HEK293T (cell line): Measurements from ENCODE around the gene ANXA11.

Experiments
- CTCF ChIA-PET: fragments of 350-600 bp; formaldehyde crosslinking; extraction: SDS; loops from one replicate; lab custom pipeline; 2021; ENCODE audit warnings: antibody characterized with exemption, inconsistent platforms; lab: Yijun Ruan, JAX
- POLR2A ChIA-PET: fragments of 350-600 bp; formaldehyde crosslinking; extraction: SDS; loops from one replicate; lab custom pipeline; 2020; ENCODE audit warnings: antibody characterized with exemption, inconsistent platforms; lab: Yijun Ruan, JAX
- DNase-seq: peaks from one replicate; pipeline ENCODE4 v3.0.0; 2012; ENCODE audit warnings: mixed read lengths; ENCODE audit errors: extremely low spot score
- ARNT ChIP-seq: fragments of 450-650 bp; IDR thresholded peaks from 2 replicates; pipeline ENCODE4 v1.6.1; 2017; ENCODE audit warnings: mild to moderate bottlenecking
- BHLHE40 ChIP-seq: fragments of 450-650 bp; IDR thresholded peaks from 2 replicates; pipeline ENCODE4 v1.6.1; 2016; ENCODE audit warnings: mild to moderate bottlenecking, moderate library complexity, borderline replicate concordance
- CTBP1 ChIP-seq: fragments of 450-650 bp; IDR thresholded peaks from 2 replicates; pipeline ENCODE4 v1.6.1; 2016; ENCODE audit warnings: borderline replicate concordance
- ELF4 ChIP-seq: fragments of 450-650 bp; IDR thresholded peaks from 2 replicates; pipeline ENCODE4 v1.6.1; 2017; ENCODE audit warnings: antibody characterized with exemption
- FOXA1 ChIP-seq: fragments of 450-650 bp; IDR thresholded peaks from 2 replicates; pipeline ENCODE4 v1.6.1; 2016; ENCODE audit warnings: mild to moderate bottlenecking
- FOXK2 ChIP-seq: fragments of 450-650 bp; IDR thresholded peaks from 2 replicates; pipeline ENCODE4 v1.6.1; 2016; ENCODE audit warnings: mild to moderate bottlenecking
- FOXM1 ChIP-seq: fragments of 450-650 bp; IDR thresholded peaks from 2 replicates; pipeline ENCODE4 v1.6.1; 2017; ENCODE audit warnings: mild to moderate bottlenecking, borderline replicate concordance
- HDGF ChIP-seq: fragments of 450-650 bp; IDR thresholded peaks from 2 replicates; pipeline ENCODE4 v1.6.1; 2017; ENCODE audit warnings: antibody characterized with exemption, borderline replicate concordance
- L3MBTL2 ChIP-seq: fragments of 450-650 bp; conservative IDR thresholded peaks from 2 replicates; pipeline ENCODE4 v1.6.1; 2016; ENCODE audit warnings: mild to moderate bottlenecking
- LEF1 ChIP-seq: fragments of 450-650 bp; IDR thresholded peaks from 2 replicates; pipeline ENCODE4 v1.6.1; 2017; ENCODE audit warnings: mild to moderate bottlenecking, borderline replicate concordance
- NFRKB ChIP-seq: fragments of 450-650 bp; IDR thresholded peaks from 2 replicates; pipeline ENCODE4 v1.6.1; 2016; ENCODE audit warnings: mild to moderate bottlenecking, moderate library complexity
- SP1 ChIP-seq: fragments of 450-650 bp; IDR thresholded peaks from 2 replicates; pipeline ENCODE4 v1.6.1; 2017
- SUZ12 ChIP-seq: fragments of 450-650 bp; IDR thresholded peaks from 2 replicates; pipeline ENCODE4 v1.6.1; 2016; ENCODE audit warnings: mild to moderate bottlenecking
- TARDBP ChIP-seq: fragments of 450-650 bp; IDR thresholded peaks from 2 replicates; pipeline ENCODE4 v1.6.1; 2016
- ZNF384 ChIP-seq: fragments of 450-650 bp; IDR thresholded peaks from 2 replicates; pipeline ENCODE4 v1.6.1; 2016
- TF ChIP-seq, protein P1 (sequence below): fragments of 450-650 bp; IDR thresholded peaks from 2 replicates; pipeline ENCODE4 v1.6.1; 2016

The ANXA11 gene

DNA sequence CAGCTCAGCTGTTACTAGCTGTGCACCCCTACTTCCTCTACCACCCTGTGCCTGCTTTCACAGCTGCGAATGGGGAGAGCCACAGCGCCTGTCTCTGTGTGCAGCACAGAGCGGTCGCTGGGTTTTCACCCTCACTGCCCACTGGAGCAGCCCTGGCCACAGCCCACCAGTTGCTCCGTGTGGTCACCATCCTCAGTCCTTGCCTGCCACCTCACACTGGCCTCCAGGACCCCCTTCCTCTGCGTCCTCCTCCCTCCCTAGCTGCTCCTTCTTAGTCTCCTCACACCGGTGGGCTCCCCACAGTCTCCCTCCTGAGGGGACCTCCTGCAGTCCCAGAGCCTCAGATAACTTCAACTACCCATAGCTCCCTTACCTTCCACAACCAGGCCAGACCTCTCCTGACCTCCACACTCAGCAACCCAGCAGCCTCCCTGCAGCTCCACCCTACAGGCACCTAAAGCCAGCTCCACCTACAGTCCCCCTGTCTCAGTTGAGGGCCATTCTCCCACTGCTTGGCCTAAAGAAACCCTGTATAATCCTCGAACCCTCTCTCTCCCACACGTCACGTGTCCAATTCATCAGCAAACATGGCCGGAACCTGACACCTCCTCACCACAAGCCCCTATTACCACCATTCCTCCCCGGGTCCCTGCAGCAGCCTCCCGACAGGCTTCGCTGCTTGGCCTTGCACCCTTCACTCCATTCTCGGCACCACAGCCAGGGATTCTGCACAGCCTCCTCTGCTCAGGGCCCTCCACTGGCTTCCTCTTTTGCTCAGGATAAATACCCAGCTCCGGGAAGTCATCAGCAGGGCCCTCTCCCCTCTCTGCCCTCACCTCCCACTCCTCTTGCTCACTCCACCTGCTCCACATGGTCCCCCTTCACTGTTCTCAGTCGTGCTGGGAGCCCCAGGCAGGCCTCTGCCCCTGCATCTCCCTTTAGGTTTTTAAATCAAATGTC lies 44.7 kb downstream of the ANXA11 start:
- ChIA-PET POLR2A (no interaction called here), CTCF (interaction anchor here (0.6 to 1.8 kb wide), 2 partner anchors 62 to 976 kb away, joined by 6 read pairs; no protein-coding TSS in a partner anchor)
- no peak for DNase-seq
- TF ChIP-seq, protein P1, sequence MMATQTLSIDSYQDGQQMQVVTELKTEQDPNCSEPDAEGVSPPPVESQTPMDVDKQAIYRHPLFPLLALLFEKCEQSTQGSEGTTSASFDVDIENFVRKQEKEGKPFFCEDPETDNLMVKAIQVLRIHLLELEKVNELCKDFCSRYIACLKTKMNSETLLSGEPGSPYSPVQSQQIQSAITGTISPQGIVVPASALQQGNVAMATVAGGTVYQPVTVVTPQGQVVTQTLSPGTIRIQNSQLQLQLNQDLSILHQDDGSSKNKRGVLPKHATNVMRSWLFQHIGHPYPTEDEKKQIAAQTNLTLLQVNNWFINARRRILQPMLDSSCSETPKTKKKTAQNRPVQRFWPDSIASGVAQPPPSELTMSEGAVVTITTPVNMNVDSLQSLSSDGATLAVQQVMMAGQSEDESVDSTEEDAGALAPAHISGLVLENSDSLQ: no peak
- TF ChIP-seq FOXA1: no peak
- TF ChIP-seq SP1: no peak
- no peak for TF ChIP-seq BHLHE40
- TF ChIP-seq FOXK2: no peak
- no peak for TF ChIP-seq FOXM1
- TF ChIP-seq HDGF: no peak

DNA sequence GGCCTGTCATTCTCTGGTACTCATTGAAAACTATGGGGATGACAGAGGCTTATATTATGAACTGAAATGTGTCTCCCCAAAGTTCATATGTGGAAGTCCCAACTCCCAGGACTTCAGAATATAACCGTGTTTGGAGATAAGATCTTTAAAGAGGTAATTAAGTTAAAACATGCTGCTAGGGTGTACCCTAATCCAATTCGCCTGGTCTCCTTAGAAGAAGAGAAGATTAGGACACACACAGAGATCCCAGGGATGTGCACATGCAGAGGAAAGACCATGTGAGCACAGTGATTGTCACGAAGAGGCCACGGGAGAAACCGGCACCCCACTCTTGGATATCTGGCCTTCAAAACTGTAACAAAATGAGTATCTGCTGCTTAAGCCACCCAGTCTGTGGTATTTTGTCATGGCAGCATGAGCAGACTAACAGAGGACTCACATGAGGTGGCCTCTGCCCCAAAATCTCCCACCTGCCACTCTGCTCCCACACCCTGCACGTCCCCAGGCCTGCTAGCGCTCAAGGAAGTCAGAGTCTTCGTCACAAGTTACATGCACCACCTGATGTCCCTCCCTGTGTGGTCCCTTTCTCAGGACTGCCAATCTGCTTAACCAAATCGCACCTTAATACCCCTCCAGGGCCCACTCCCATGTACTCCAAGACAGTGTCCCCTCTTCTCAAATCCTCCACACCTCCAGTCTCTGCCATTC lies 46.0 kb downstream of the ANXA11 start:
- DNase-seq: no peak
- ChIA-PET CTCF (interaction anchor here (1.8 kb wide), 1 partner anchor 63 kb away, joined by 6 read pairs; no protein-coding TSS in a partner anchor), POLR2A (no interaction called here)
- TF ChIP-seq FOXM1: no peak

DNA sequence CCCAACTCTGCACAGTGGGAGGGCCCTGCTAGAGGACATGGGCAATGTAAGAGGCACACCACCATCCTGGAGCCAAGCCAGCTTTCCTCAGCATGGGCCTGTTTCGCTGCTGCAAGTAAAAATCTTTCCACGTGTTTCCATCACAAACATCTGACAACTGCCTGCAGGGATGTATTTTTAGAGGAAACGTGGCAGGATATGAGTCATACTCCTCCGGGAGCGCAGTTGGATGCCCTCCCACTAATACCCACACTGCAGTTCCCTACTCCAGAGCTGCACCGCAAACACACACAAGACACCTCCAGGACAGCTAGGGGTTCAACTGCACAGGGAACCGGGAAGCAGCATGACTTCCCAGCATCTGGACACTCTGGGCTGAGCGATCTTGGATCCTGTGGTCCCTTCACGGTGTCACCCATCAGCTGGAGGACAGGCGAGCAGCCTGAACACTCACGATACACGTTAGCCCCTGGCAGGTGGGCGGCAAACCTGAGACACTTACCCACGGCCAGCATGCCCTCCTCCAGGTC lies 46.7 kb downstream of the ANXA11 start:
- no peak for DNase-seq
- TF ChIP-seq HDGF: no peak
- no peak for TF ChIP-seq ARNT
- TF ChIP-seq FOXK2: no peak
- TF ChIP-seq BHLHE40: no peak
- no peak for TF ChIP-seq TARDBP
- ChIA-PET CTCF (no interaction called here), POLR2A (no interaction called here)

DNA sequence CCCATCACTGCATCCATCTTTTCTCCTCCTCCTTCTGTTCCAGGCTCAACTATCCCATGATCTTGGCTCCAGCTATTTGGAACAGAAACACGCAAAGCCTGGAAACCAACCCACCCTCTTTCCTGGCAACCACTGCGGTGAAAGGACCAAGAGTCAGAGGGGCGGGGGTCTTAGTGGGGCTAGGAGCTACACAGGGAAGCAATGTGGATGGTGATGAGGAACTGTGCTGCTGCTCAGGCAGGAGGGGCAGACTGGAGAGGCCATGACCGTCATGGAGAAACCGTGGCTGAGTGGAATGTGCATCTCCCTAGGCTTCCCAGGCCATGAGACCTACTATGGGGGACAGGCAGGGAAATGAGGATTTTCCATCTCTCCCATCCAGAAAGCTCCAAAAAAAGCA lies 47.2 kb downstream of the ANXA11 start:
- no peak for TF ChIP-seq TARDBP
- TF ChIP-seq SP1: no peak
- TF ChIP-seq CTBP1: no peak
- no peak for TF ChIP-seq NFRKB
- TF ChIP-seq ARNT: no peak
- TF ChIP-seq SUZ12: no peak
- no peak for TF ChIP-seq ZNF384
- TF ChIP-seq FOXK2: no peak
- no peak for TF ChIP-seq HDGF
- TF ChIP-seq BHLHE40: no peak
- no peak for TF ChIP-seq L3MBTL2
- no peak for TF ChIP-seq ELF4
- no peak for TF ChIP-seq FOXA1
- TF ChIP-seq LEF1: no peak
- no peak for TF ChIP-seq FOXM1
- TF ChIP-seq, protein P1: no peak
- DNase-seq: no peak
- POLR2A ChIA-PET: no interaction called here
- CTCF ChIA-PET: no interaction called here

DNA sequence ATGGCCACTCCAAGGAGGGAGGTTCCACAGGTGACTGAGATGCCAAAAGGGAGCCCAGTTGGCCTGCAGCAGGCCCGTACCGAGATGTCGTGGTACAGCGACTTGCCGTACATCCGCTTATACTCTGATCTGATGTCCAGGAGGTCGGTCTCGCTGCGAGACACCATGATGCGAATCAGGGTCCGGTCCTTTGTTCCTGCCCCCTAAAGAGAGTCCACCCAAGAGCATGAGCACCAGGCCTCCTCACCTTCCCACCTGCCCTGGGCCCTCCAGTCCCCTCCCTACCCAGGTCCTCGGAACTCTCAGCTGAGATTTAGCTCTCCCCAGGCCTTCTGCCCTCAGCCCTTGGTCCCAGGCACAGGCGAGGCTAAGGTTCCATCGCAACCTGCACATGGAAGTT lies 47.8 kb downstream of the ANXA11 start:
- ChIA-PET POLR2A (no interaction called here), CTCF (no interaction called here)
- no peak for TF ChIP-seq FOXA1
- TF ChIP-seq BHLHE40: no peak
- TF ChIP-seq SP1: no peak
- no peak for TF ChIP-seq FOXM1
- no peak for TF ChIP-seq FOXK2
- no peak for TF ChIP-seq ELF4
- TF ChIP-seq, protein P1: no peak
- no peak for TF ChIP-seq SUZ12
- TF ChIP-seq ZNF384: no peak
- TF ChIP-seq HDGF: no peak
- no peak for TF ChIP-seq ARNT
- no peak for TF ChIP-seq NFRKB
- TF ChIP-seq L3MBTL2: no peak
- no peak for TF ChIP-seq LEF1
- DNase-seq: no peak

DNA sequence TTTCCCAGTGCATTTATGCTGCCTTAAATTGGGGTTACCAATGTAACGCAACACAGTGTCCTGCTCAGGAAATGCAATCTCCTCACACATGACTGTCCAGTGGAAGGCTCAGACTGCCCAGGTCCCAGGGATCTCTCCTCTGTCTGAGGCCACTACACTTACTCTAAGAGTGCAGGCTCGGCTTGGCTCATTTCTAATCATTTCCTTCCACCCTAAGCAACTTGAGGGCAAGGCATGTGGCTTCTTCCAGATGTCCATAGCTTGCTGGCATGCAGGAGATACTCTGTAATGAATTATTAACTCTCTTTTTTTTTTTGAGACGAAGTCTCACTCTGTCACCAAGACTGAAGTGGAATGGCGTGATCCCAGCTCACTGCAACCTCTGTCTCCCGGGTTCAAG lies 49.1 kb downstream of the ANXA11 start:
- CTCF ChIA-PET: no interaction called here
- TF ChIP-seq LEF1 (no peak), SUZ12 (no peak), ARNT (no peak), SP1 (no peak), BHLHE40 (no peak)
- DNase-seq: no peak
- POLR2A ChIA-PET: interaction anchor here (0.6 kb wide), 1 partner anchor 10 kb away, joined by 4 read pairs; no protein-coding TSS in a partner anchor
